ENCODE data around the gene MRTFB.

Gene MRTFB

DNA sequence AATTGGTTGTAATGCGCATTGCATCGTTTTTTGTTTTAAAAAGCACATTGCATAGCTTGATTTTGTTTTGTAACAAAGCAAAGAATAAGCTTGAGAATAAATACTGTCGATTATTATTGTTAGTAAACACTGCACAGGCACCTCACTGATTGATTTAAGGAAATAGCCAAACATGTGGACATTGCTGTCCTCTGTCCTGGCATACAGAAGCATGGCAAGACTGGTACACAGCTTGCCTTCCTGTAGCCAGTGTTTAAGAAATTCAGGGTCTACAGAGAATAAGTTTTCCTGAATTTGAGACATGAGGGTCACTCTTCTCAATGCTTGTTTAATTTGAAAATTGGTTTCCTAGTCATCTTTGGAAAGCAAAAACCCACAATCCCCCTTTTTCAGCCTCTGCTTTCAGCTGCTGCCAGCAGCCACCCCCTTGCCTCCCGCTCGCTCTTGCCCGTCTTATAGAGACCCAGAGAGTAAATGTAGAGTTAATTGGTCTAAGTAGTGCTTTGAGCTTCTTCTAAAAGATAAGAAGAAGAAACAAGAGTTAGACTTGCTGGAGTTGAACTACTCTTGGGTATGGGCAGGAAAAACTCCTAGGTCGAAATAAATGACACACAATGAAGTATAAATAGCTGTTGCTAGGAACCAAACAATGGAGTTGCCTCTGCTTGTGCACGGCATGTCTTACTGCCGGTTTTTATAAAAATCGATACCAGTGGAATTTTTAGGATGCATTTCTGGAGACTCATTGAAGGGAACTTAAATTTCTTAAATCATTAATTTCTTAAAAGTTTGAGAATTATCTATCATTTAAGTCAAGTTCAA lies 116.6 kb downstream of the MRTFB start:
- H3K9me3 ChIP-seq (ENCODE audit: control insufficient read depth in 2 of 2, low read length in 2 of 2), result no peaks in the 10 kb centered on the region
- no peaks in the 10 kb centered on the region for H3K4me1 ChIP-seq (ENCODE audit: control insufficient read depth, insufficient read depth, low read length)
- H3K4me3 ChIP-seq (ENCODE audit: low read length in 2 of 2), result peak overlapping the region; percentile 78 to 81
- H3K9ac ChIP-seq (ENCODE audit: low read length in 2 of 2), result peak overlapping the region; percentile 43 to 70
- no peaks in the 10 kb centered on the region for H3K27me3 ChIP-seq (ENCODE audit: control insufficient read depth in 1 of 2, insufficient read depth in 2 of 2, low read length in 2 of 2)
- H3K27ac ChIP-seq (ENCODE audit: low read length), result peak overlapping the region; percentile 47
- no peaks in the 10 kb centered on the region for H3K36me3 ChIP-seq (ENCODE audit: control insufficient read depth in 2 of 2, insufficient read depth in 2 of 2, low read length in 2 of 2)

DNA sequence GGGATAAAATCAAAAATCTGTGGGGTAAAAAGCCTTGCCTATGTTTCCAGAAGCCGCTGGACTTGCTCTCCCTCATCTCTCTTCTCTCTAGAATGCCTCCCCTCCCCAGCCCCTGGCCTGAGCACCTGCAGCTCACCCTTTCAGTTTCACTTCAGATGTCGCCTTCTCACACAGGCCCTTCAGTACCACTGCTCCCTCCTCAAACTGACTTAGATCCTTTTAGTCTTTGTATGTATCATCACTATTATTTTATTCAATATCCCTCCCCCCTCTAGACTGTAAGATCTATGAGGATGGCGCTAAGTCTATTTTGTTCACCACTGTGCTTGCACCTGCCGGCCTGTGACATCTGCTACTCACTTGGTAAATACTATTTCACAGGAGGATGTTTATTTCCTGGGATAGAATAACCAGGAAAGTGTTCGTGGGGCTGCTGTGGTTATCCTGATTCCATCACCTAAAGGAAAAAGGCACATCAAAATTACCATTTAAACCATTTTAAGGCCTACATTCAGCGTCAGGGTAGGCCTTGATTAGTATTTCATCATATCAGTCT lies 122.3 kb downstream of the MRTFB start:
- Histone ChIP-seq H3K4me3 (ENCODE audit: low read length in 2 of 2) (peak overlapping the region in 1 of 2 donors; percentile 9), H3K4me1 (ENCODE audit: control insufficient read depth, insufficient read depth, low read length) (no peaks in the 10 kb centered on the region), H3K27ac (ENCODE audit: low read length) (no peak overlapping the region)

DNA sequence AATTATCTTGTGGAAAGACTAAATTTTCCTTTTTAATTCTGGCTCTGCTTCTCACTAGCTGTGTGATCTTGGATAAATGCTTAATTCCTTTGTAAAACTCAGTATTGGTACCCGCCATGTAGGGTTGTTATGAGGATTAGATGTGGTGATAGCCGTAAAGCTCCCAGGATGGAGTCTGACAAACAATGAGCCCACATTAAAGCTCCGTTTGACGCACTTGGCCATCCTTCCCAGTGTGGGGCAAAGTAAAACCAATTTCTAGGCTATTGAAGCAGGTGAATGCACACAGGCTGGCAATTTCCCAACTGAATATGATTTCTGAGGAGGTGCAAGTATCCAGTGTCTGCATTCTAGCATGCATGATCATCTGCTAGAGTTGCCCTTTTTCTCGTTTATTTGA lies 123.6 kb downstream of the MRTFB start:
- Histone ChIP-seq H3K4me1 (ENCODE audit: control insufficient read depth, insufficient read depth, low read length) (no peaks in the 10 kb centered on the region), H3K27ac (ENCODE audit: low read length) (no peak overlapping the region), H3K4me3 (ENCODE audit: low read length in 2 of 2) (no peak overlapping the region), H3K9ac (ENCODE audit: low read length in 2 of 2) (no peak overlapping the region), H3K36me3 (ENCODE audit: control insufficient read depth in 2 of 2, insufficient read depth in 2 of 2, low read length in 2 of 2) (no peaks in the 10 kb centered on the region), H3K27me3 (ENCODE audit: control insufficient read depth in 1 of 2, insufficient read depth in 2 of 2, low read length in 2 of 2) (no peaks in the 10 kb centered on the region), H3K9me3 (ENCODE audit: control insufficient read depth in 2 of 2, low read length in 2 of 2) (no peaks in the 10 kb centered on the region)

More for the DNA sequence above, 122.3 kb downstream of the MRTFB start:
- H3K9me3 ChIP-seq (ENCODE audit: control insufficient read depth in 2 of 2, low read length in 2 of 2), result no peaks in the 10 kb centered on the region
- no peaks in the 10 kb centered on the region for H3K36me3 ChIP-seq (ENCODE audit: control insufficient read depth in 2 of 2, insufficient read depth in 2 of 2, low read length in 2 of 2)
- H3K9ac ChIP-seq (ENCODE audit: low read length in 2 of 2), result no peak overlapping the region
- H3K27me3 ChIP-seq (ENCODE audit: control insufficient read depth in 1 of 2, insufficient read depth in 2 of 2, low read length in 2 of 2), result no peaks in the 10 kb centered on the region

DNA sequence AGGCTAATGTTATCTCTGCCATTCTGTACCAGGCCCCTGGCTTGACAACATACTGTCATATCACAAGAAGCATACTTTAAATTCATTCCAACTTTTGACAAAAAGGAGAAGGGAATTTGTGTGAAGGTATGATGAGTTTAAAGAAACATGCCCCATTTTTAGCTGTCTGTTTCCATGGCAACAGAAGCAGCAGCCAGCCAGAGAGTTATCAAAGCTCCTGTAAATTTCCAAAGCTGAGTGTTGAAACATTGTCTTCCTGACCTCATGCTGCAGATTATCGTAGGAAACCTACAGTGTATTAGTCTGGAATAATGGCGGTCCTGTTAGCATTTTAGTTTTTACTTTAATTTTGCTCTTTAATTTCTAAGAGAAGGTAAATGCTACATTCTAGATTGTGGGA lies 124.9 kb downstream of the MRTFB start:
- Histone ChIP-seq H3K4me1 (ENCODE audit: control insufficient read depth, insufficient read depth, low read length) (no peaks in the 10 kb centered on the region), H3K4me3 (ENCODE audit: low read length in 2 of 2) (no peak overlapping the region), H3K9me3 (ENCODE audit: control insufficient read depth in 2 of 2, low read length in 2 of 2) (no peaks in the 10 kb centered on the region), H3K36me3 (ENCODE audit: control insufficient read depth in 2 of 2, insufficient read depth in 2 of 2, low read length in 2 of 2) (no peaks in the 10 kb centered on the region), H3K27me3 (ENCODE audit: control insufficient read depth in 1 of 2, insufficient read depth in 2 of 2, low read length in 2 of 2) (no peaks in the 10 kb centered on the region), H3K27ac (ENCODE audit: low read length) (no peak overlapping the region), H3K9ac (ENCODE audit: low read length in 2 of 2) (no peak overlapping the region)

DNA sequence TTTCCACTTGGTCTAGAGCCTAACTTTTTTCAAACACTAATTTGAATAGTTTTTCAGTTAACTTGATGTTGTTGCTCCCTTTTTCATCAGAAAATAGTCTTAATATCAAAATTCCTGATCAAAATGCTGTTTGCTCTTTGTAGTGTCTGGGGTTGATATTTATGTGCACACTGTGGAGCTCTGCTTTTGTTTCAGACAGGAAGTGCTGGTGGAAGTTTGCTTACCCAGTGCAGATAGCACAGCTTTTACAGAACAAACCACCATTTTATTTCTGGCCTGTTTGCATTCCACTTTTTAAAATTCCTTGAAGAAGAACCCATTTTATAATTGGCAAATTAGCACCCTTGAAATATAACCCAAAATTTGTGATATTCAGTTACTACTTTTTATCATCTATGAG lies 125.4 kb downstream of the MRTFB start:
- H3K9ac ChIP-seq (ENCODE audit: low read length in 2 of 2), result no peak overlapping the region
- no peaks in the 10 kb centered on the region for H3K4me1 ChIP-seq (ENCODE audit: control insufficient read depth, insufficient read depth, low read length)
- H3K36me3 ChIP-seq (ENCODE audit: control insufficient read depth in 2 of 2, insufficient read depth in 2 of 2, low read length in 2 of 2), result no peaks in the 10 kb centered on the region
- no peak overlapping the region for H3K27ac ChIP-seq (ENCODE audit: low read length)
- no peak overlapping the region for H3K4me3 ChIP-seq (ENCODE audit: low read length in 2 of 2)
- no peaks in the 10 kb centered on the region for H3K9me3 ChIP-seq (ENCODE audit: control insufficient read depth in 2 of 2, low read length in 2 of 2)
- H3K27me3 ChIP-seq (ENCODE audit: control insufficient read depth in 1 of 2, insufficient read depth in 2 of 2, low read length in 2 of 2), result no peaks in the 10 kb centered on the region

DNA sequence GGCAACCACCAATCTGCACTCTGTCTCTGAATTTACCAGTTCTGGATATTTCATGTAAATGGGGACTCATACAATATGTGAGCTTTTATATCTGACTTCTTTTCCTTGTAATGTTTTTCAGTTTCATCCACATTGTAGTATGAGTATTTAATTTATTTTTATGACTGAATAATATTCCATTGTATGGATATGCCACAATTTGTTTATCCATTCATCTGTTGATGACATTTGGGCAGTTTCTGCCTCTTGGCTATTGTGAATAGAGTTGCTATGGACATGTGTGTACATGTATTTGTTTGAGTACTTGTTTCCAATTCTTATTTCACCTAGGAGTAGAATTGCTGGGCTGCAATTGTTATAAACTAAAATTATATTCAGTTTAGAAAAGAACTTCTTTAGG lies 126.9 kb downstream of the MRTFB start:
- Histone ChIP-seq H3K27ac (ENCODE audit: low read length) (no peak overlapping the region), H3K9me3 (ENCODE audit: control insufficient read depth in 2 of 2, low read length in 2 of 2) (no peaks in the 10 kb centered on the region), H3K27me3 (ENCODE audit: control insufficient read depth in 1 of 2, insufficient read depth in 2 of 2, low read length in 2 of 2) (no peaks in the 10 kb centered on the region), H3K9ac (ENCODE audit: low read length in 2 of 2) (no peak overlapping the region), H3K4me1 (ENCODE audit: control insufficient read depth, insufficient read depth, low read length) (peaks cover 4% of the 10 kb centered on the region), H3K4me3 (ENCODE audit: low read length in 2 of 2) (no peak overlapping the region), H3K36me3 (ENCODE audit: control insufficient read depth in 2 of 2, insufficient read depth in 2 of 2, low read length in 2 of 2) (no peaks in the 10 kb centered on the region)

DNA sequence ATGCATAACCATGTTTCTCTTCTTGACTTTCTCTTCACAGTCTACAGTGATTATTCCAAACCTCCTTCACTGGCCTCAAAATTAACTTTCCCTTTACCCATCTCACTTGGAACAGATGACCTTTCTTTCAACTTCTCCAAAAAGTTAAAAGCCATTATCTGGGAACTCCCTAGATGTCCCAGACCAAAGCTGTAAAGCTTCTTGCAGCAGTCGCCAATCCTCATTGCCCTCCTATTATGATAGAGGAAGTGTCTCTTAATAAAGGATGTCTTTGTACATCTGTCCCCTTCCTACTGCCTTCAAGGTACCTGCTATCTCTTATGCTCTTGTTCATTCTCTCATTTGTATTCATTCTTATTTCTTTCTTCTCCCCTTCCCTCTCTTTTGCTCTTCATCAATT lies 127.5 kb downstream of the MRTFB start:
- H3K36me3 ChIP-seq (ENCODE audit: control insufficient read depth in 2 of 2, insufficient read depth in 2 of 2, low read length in 2 of 2), result peaks cover 0 to 2% of the 10 kb centered on the region in 2 donors
- no peaks in the 10 kb centered on the region for H3K27me3 ChIP-seq (ENCODE audit: control insufficient read depth in 1 of 2, insufficient read depth in 2 of 2, low read length in 2 of 2)
- H3K4me1 ChIP-seq (ENCODE audit: control insufficient read depth, insufficient read depth, low read length), result peaks cover 8% of the 10 kb centered on the region
- H3K27ac ChIP-seq (ENCODE audit: low read length), result no peak overlapping the region
- H3K9me3 ChIP-seq (ENCODE audit: control insufficient read depth in 2 of 2, low read length in 2 of 2), result no peaks in the 10 kb centered on the region
- H3K9ac ChIP-seq (ENCODE audit: low read length in 2 of 2), result no peak overlapping the region
- no peak overlapping the region for H3K4me3 ChIP-seq (ENCODE audit: low read length in 2 of 2)

DNA sequence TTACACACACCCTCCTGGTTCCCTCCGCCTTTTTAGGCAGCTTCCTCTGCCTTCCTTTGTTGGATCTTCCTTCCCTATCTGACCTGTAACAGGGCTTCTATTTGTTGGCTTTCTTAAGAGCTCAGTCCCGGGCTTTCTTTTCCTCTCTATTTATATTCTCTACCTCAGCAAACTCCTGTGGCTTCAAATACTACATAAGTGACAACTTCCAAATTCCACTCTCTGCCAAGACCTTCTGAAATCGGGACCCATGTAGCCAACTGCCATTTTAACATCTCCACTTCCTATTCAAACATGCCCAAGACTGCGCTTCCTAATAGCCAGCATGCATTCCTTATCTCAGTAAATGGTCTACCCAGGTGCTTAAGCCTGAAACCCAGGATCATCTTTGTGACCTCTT lies 128.1 kb downstream of the MRTFB start:
- Histone ChIP-seq H3K9me3 (ENCODE audit: control insufficient read depth in 2 of 2, low read length in 2 of 2) (no peaks in the 10 kb centered on the region), H3K4me1 (ENCODE audit: control insufficient read depth, insufficient read depth, low read length) (peaks cover 8% of the 10 kb centered on the region), H3K36me3 (ENCODE audit: control insufficient read depth in 2 of 2, insufficient read depth in 2 of 2, low read length in 2 of 2) (peaks cover 0 to 2% of the 10 kb centered on the region in 2 donors), H3K27me3 (ENCODE audit: control insufficient read depth in 1 of 2, insufficient read depth in 2 of 2, low read length in 2 of 2) (no peaks in the 10 kb centered on the region), H3K9ac (ENCODE audit: low read length in 2 of 2) (no peak overlapping the region), H3K4me3 (ENCODE audit: low read length in 2 of 2) (no peak overlapping the region), H3K27ac (ENCODE audit: low read length) (no peak overlapping the region)

DNA sequence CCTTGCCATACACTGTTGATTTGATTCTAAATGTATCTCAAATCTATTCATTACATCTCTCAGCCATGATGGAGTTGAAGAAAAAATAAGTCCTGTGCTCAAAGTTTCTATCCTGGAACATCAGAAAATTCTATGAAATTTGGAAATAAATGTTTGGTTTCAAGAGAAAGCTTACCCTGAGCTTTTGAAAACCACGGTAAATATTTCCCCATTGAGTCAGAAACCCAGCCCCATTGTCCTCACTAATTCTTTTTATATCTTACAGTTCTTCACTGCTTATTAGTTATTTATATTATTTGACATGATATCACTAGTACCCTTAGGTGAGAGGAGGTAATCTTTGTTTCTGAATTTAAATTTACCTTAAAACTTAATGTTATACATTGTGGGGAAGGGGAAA lies 128.5 kb downstream of the MRTFB start:
- Histone ChIP-seq H3K9ac (ENCODE audit: low read length in 2 of 2) (no peak overlapping the region), H3K4me1 (ENCODE audit: control insufficient read depth, insufficient read depth, low read length) (peaks cover 8% of the 10 kb centered on the region), H3K27ac (ENCODE audit: low read length) (no peak overlapping the region), H3K9me3 (ENCODE audit: control insufficient read depth in 2 of 2, low read length in 2 of 2) (no peaks in the 10 kb centered on the region), H3K36me3 (ENCODE audit: control insufficient read depth in 2 of 2, insufficient read depth in 2 of 2, low read length in 2 of 2) (peaks cover 0 to 2% of the 10 kb centered on the region in 2 donors), H3K4me3 (ENCODE audit: low read length in 2 of 2) (no peak overlapping the region), H3K27me3 (ENCODE audit: control insufficient read depth in 1 of 2, insufficient read depth in 2 of 2, low read length in 2 of 2) (no peaks in the 10 kb centered on the region)

DNA sequence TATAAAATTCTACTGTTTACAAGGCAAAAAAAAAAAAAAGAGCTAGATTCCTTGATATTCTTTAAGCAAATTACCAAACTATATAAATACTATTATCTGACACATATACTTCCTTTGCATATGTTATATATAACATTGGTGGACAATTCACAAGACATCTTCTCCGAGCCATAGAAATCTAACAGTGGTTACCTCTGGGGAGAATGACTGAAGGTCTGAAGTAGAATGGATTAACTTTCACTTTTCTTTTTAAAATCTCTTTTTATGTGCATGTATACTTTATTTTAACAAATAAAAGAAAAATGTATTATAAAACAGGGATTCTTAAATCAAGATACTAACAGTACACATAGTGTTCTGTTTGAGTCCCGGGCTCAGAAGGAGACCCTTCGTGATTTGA lies 131.0 kb downstream of the MRTFB start:
- Histone ChIP-seq H3K9me3 (ENCODE audit: control insufficient read depth in 2 of 2, low read length in 2 of 2) (no peaks in the 10 kb centered on the region), H3K4me1 (ENCODE audit: control insufficient read depth, insufficient read depth, low read length) (peaks cover 8% of the 10 kb centered on the region), H3K36me3 (ENCODE audit: control insufficient read depth in 2 of 2, insufficient read depth in 2 of 2, low read length in 2 of 2) (peaks cover 0 to 5% of the 10 kb centered on the region in 2 donors), H3K27me3 (ENCODE audit: control insufficient read depth in 1 of 2, insufficient read depth in 2 of 2, low read length in 2 of 2) (no peaks in the 10 kb centered on the region), H3K4me3 (ENCODE audit: low read length in 2 of 2) (peak overlapping the region in 1 of 2 donors; percentile 4), H3K9ac (ENCODE audit: low read length in 2 of 2) (no peak overlapping the region), H3K27ac (ENCODE audit: low read length) (no peak overlapping the region)

DNA sequence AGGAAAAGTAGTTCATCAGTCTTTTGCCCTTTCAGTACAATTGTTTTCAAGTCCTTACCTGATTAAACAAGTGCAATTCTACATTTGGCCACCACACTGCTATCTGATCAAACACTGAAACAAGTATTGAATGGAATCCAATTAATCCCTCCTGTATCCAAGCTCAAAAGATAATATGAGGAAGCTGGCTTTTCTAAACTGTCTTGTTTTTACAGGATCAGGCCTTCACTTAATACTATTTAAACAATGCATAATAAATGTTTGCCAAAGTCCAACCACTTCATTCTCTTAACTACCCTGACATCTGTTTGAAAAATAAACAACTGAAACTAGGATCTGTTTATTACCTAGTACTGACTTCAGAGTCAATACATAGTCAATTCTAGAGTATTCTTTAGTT lies 131.6 kb downstream of the MRTFB start:
- Histone ChIP-seq H3K9me3 (ENCODE audit: control insufficient read depth in 2 of 2, low read length in 2 of 2) (no peaks in the 10 kb centered on the region), H3K4me3 (ENCODE audit: low read length in 2 of 2) (peak overlapping the region in 1 of 2 donors; percentile 4), H3K4me1 (ENCODE audit: control insufficient read depth, insufficient read depth, low read length) (peaks cover 8% of the 10 kb centered on the region), H3K27ac (ENCODE audit: low read length) (no peak overlapping the region), H3K36me3 (ENCODE audit: control insufficient read depth in 2 of 2, insufficient read depth in 2 of 2, low read length in 2 of 2) (peaks cover 0 to 5% of the 10 kb centered on the region in 2 donors), H3K27me3 (ENCODE audit: control insufficient read depth in 1 of 2, insufficient read depth in 2 of 2, low read length in 2 of 2) (no peaks in the 10 kb centered on the region), H3K9ac (ENCODE audit: low read length in 2 of 2) (no peak overlapping the region)
